ENCODE measurements around the gene GPR39.

The GPR39 gene

GRCh38 chr2:132484144-132484543 is 67.5 kb downstream of the GPR39 start:
- Histone ChIP-seq H3K27me3 (ENCODE audit: control insufficient read depth in 2 of 2, insufficient read depth in 2 of 2, low read length in 2 of 2) (no peaks in the 10 kb centered on the region), H3K4me3 (ENCODE audit: low read length in 2 of 2) (no peak overlapping the region), H3K9ac (ENCODE audit: low read depth in 1 of 2, low read length in 2 of 2) (no peak overlapping the region), H3K36me3 (ENCODE audit: control insufficient read depth in 2 of 2, insufficient read depth in 2 of 2, low read length in 2 of 2) (no peaks in the 10 kb centered on the region), H3K27ac (ENCODE audit: low read depth in 2 of 2, low read length in 2 of 2) (no peak overlapping the region), H3K9me3 (ENCODE audit: control insufficient read depth in 2 of 2, low read length in 2 of 2) (peaks cover 0 to 1% of the 10 kb centered on the region in 2 donors), H3K4me1 (ENCODE audit: control insufficient read depth in 2 of 2, insufficient read depth in 2 of 2, low read length in 2 of 2) (no peaks in the 10 kb centered on the region)

GRCh38 chr2:132488491-132488890 is 71.9 kb downstream of the GPR39 start:
- H3K4me1 ChIP-seq (ENCODE audit: control insufficient read depth in 2 of 2, insufficient read depth in 2 of 2, low read length in 2 of 2): no peaks in the 10 kb centered on the region
- H3K9me3 ChIP-seq (ENCODE audit: control insufficient read depth in 2 of 2, low read length in 2 of 2): no peaks in the 10 kb centered on the region
- no peaks in the 10 kb centered on the region for H3K27me3 ChIP-seq (ENCODE audit: control insufficient read depth in 2 of 2, insufficient read depth in 2 of 2, low read length in 2 of 2)
- H3K36me3 ChIP-seq (ENCODE audit: control insufficient read depth in 2 of 2, insufficient read depth in 2 of 2, low read length in 2 of 2): no peaks in the 10 kb centered on the region
- H3K27ac ChIP-seq (ENCODE audit: low read depth in 2 of 2, low read length in 2 of 2): no peak overlapping the region
- H3K4me3 ChIP-seq (ENCODE audit: low read length in 2 of 2): no peak overlapping the region
- H3K9ac ChIP-seq (ENCODE audit: low read depth in 1 of 2, low read length in 2 of 2): no peak overlapping the region

DNA sequence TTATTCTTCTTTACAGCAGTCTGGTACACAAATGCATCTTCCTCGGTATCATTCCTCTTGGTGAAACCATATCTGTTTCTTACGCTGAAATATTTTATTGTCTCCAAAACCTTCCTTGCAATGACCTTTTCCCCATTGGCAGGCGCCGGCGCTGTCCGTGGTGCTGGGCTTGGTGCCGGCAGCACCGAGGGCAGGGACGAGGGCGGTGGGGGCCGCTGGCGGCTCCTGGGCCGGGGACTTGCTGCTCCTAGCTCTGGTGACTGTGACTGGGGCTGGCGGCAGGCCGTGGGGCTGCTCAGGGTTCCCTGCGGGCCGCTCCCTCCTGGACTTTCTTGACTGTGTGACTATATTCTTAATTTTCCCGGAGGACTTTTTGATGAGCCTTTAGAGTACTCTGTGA is 72.5 kb downstream of the GPR39 start:
- no peaks in the 10 kb centered on the region for H3K27me3 ChIP-seq (ENCODE audit: control insufficient read depth in 2 of 2, insufficient read depth in 2 of 2, low read length in 2 of 2)
- no peaks in the 10 kb centered on the region for H3K9me3 ChIP-seq (ENCODE audit: control insufficient read depth in 2 of 2, low read length in 2 of 2)
- no peak overlapping the region for H3K9ac ChIP-seq (ENCODE audit: low read depth in 1 of 2, low read length in 2 of 2)
- no peaks in the 10 kb centered on the region for H3K36me3 ChIP-seq (ENCODE audit: control insufficient read depth in 2 of 2, insufficient read depth in 2 of 2, low read length in 2 of 2)
- no peak overlapping the region for H3K27ac ChIP-seq (ENCODE audit: low read depth in 2 of 2, low read length in 2 of 2)
- H3K4me1 ChIP-seq (ENCODE audit: control insufficient read depth in 2 of 2, insufficient read depth in 2 of 2, low read length in 2 of 2): no peaks in the 10 kb centered on the region
- no peak overlapping the region for H3K4me3 ChIP-seq (ENCODE audit: low read length in 2 of 2)

DNA sequence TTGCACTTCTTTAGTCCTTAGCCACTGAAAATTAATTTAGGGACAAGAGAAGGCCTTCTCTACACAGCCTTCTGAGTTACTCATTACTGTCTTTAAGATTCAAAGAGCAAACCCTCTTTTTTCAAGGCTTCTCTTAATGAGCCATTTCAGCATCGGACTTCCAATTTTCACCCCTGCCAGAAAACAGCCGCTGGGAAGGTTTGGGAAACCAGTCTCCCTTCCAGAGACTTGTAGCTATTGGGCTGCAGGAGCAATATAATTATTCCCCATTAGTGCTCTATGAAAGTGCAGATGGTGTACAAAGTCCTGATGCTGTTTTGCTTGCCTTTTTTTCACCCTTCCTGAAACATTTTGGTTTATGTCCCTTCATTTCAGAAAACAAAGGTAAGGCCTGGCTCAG is 79.3 kb downstream of the GPR39 start:
- Histone ChIP-seq H3K4me3 (ENCODE audit: low read length in 2 of 2) (no peak overlapping the region), H3K9ac (ENCODE audit: low read depth in 1 of 2, low read length in 2 of 2) (no peak overlapping the region), H3K4me1 (ENCODE audit: control insufficient read depth in 2 of 2, insufficient read depth in 2 of 2, low read length in 2 of 2) (no peaks in the 10 kb centered on the region), H3K27me3 (ENCODE audit: control insufficient read depth in 2 of 2, insufficient read depth in 2 of 2, low read length in 2 of 2) (no peaks in the 10 kb centered on the region), H3K27ac (ENCODE audit: low read depth in 2 of 2, low read length in 2 of 2) (no peak overlapping the region), H3K36me3 (ENCODE audit: control insufficient read depth in 2 of 2, insufficient read depth in 2 of 2, low read length in 2 of 2) (no peaks in the 10 kb centered on the region), H3K9me3 (ENCODE audit: control insufficient read depth in 2 of 2, low read length in 2 of 2) (no peaks in the 10 kb centered on the region)

DNA sequence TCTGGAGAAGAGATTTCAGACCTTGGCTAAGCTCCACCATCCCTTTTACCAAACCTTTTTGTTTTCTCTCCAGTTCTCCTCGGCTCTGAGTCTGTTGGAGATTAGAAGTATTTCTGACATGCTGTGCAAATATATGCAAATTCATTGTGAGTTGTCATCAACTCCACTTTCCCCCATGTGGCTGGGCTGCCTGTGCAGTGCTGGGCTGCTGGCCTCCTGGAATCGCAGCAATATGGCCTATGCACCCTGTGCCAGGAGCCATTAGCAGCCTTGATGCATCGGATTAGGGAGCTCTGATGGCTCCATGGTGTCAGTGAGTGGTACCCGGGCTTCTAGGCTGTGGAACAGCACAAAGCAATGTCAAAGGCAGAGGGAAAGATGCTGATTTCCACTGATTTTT is 80.0 kb downstream of the GPR39 start:
- H3K4me3 ChIP-seq (ENCODE audit: low read length in 2 of 2): no peak overlapping the region

GRCh38 chr2:132497591-132497990 is 81.0 kb downstream of the GPR39 start:
- H3K4me3 ChIP-seq (ENCODE audit: low read length in 2 of 2): no peak overlapping the region
- no peaks in the 10 kb centered on the region for H3K27me3 ChIP-seq (ENCODE audit: control insufficient read depth in 2 of 2, insufficient read depth in 2 of 2, low read length in 2 of 2)
- no peak overlapping the region for H3K27ac ChIP-seq (ENCODE audit: low read depth in 2 of 2, low read length in 2 of 2)
- H3K9ac ChIP-seq (ENCODE audit: low read depth in 1 of 2, low read length in 2 of 2): no peak overlapping the region
- no peaks in the 10 kb centered on the region for H3K4me1 ChIP-seq (ENCODE audit: control insufficient read depth in 2 of 2, insufficient read depth in 2 of 2, low read length in 2 of 2)
- H3K9me3 ChIP-seq (ENCODE audit: control insufficient read depth in 2 of 2, low read length in 2 of 2): no peaks in the 10 kb centered on the region
- no peaks in the 10 kb centered on the region for H3K36me3 ChIP-seq (ENCODE audit: control insufficient read depth in 2 of 2, insufficient read depth in 2 of 2, low read length in 2 of 2)

More for the DNA sequence above, 80.0 kb downstream of the GPR39 start:
- Histone ChIP-seq H3K36me3 (ENCODE audit: control insufficient read depth in 2 of 2, insufficient read depth in 2 of 2, low read length in 2 of 2) (no peaks in the 10 kb centered on the region), H3K27ac (ENCODE audit: low read depth in 2 of 2, low read length in 2 of 2) (no peak overlapping the region), H3K9me3 (ENCODE audit: control insufficient read depth in 2 of 2, low read length in 2 of 2) (no peaks in the 10 kb centered on the region), H3K27me3 (ENCODE audit: control insufficient read depth in 2 of 2, insufficient read depth in 2 of 2, low read length in 2 of 2) (no peaks in the 10 kb centered on the region), H3K4me1 (ENCODE audit: control insufficient read depth in 2 of 2, insufficient read depth in 2 of 2, low read length in 2 of 2) (no peaks in the 10 kb centered on the region), H3K9ac (ENCODE audit: low read depth in 1 of 2, low read length in 2 of 2) (no peak overlapping the region)

DNA sequence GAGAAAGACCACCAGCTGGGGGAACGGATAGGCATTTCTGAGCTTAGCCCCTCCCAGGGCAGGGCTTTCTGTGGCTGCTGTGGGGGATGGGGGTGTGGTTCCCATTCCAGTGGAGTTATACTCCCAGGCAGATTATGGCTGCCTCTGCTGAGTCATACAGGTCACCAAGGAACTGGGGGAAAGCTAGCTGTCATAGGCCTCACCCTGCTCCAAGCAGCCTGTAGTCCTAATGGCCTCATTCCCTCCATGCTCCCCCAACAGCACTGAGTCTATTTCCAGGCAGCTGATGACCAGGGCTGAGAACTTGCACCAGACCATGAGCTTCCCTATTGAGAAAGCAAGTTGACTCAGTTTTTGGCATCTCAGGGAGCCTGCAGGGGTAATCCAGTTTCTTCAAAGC is 87.1 kb downstream of the GPR39 start:
- H3K9ac ChIP-seq (ENCODE audit: low read depth in 1 of 2, low read length in 2 of 2): no peak overlapping the region

GRCh38 chr2:132515010-132515409 is 98.4 kb downstream of the GPR39 start:
- Histone ChIP-seq H3K4me3 (ENCODE audit: low read length in 2 of 2) (no peak overlapping the region), H3K27me3 (ENCODE audit: control insufficient read depth in 2 of 2, insufficient read depth in 2 of 2, low read length in 2 of 2) (no peaks in the 10 kb centered on the region), H3K36me3 (ENCODE audit: control insufficient read depth in 2 of 2, insufficient read depth in 2 of 2, low read length in 2 of 2) (no peaks in the 10 kb centered on the region), H3K9ac (ENCODE audit: low read depth in 1 of 2, low read length in 2 of 2) (no peak overlapping the region), H3K4me1 (ENCODE audit: control insufficient read depth in 2 of 2, insufficient read depth in 2 of 2, low read length in 2 of 2) (no peaks in the 10 kb centered on the region), H3K9me3 (ENCODE audit: control insufficient read depth in 2 of 2, low read length in 2 of 2) (no peaks in the 10 kb centered on the region), H3K27ac (ENCODE audit: low read depth in 2 of 2, low read length in 2 of 2) (no peak overlapping the region)

More for the DNA sequence above, 87.1 kb downstream of the GPR39 start:
- H3K27ac ChIP-seq (ENCODE audit: low read depth in 2 of 2, low read length in 2 of 2): no peak overlapping the region
- no peaks in the 10 kb centered on the region for H3K4me1 ChIP-seq (ENCODE audit: control insufficient read depth in 2 of 2, insufficient read depth in 2 of 2, low read length in 2 of 2)
- no peaks in the 10 kb centered on the region for H3K27me3 ChIP-seq (ENCODE audit: control insufficient read depth in 2 of 2, insufficient read depth in 2 of 2, low read length in 2 of 2)
- no peak overlapping the region for H3K4me3 ChIP-seq (ENCODE audit: low read length in 2 of 2)
- H3K9me3 ChIP-seq (ENCODE audit: control insufficient read depth in 2 of 2, low read length in 2 of 2): no peaks in the 10 kb centered on the region
- H3K36me3 ChIP-seq (ENCODE audit: control insufficient read depth in 2 of 2, insufficient read depth in 2 of 2, low read length in 2 of 2): no peaks in the 10 kb centered on the region

DNA sequence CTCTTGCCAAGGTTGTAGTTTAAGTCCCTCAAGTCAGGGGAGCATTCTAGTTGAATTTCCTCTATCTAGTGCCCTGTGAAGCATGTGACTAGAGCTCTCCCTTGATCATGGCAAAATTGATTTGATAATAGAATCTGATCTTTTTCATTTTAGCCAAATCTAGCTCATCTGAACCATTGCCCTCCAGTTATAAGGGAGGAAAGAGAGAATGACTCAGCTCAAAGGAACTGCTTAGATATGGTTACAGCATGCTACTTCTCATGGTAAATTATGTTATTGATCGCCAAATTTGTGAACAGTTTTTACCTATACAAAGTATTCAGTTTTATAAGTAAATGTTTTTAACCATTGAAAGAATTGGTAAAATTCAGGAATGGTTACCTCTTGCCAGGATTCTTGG is 100.8 kb downstream of the GPR39 start:
- Histone ChIP-seq H3K36me3 (ENCODE audit: control insufficient read depth in 2 of 2, insufficient read depth in 2 of 2, low read length in 2 of 2) (no peaks in the 10 kb centered on the region), H3K4me1 (ENCODE audit: control insufficient read depth in 2 of 2, insufficient read depth in 2 of 2, low read length in 2 of 2) (no peaks in the 10 kb centered on the region), H3K9ac (ENCODE audit: low read depth in 1 of 2, low read length in 2 of 2) (no peak overlapping the region), H3K9me3 (ENCODE audit: control insufficient read depth in 2 of 2, low read length in 2 of 2) (no peaks in the 10 kb centered on the region), H3K27me3 (ENCODE audit: control insufficient read depth in 2 of 2, insufficient read depth in 2 of 2, low read length in 2 of 2) (no peaks in the 10 kb centered on the region), H3K27ac (ENCODE audit: low read depth in 2 of 2, low read length in 2 of 2) (no peak overlapping the region), H3K4me3 (ENCODE audit: low read length in 2 of 2) (no peak overlapping the region)

- no peaks in the 10 kb centered on the region for H3K4me1 ChIP-seq (ENCODE audit: control insufficient read depth in 2 of 2, insufficient read depth in 2 of 2, low read length in 2 of 2)
- H3K27ac ChIP-seq (ENCODE audit: low read depth in 2 of 2, low read length in 2 of 2): no peak overlapping the region
- no peaks in the 10 kb centered on the region for H3K27me3 ChIP-seq (ENCODE audit: control insufficient read depth in 2 of 2, insufficient read depth in 2 of 2, low read length in 2 of 2)
- no peak overlapping the region for H3K9ac ChIP-seq (ENCODE audit: low read depth in 1 of 2, low read length in 2 of 2)
- no peaks in the 10 kb centered on the region for H3K36me3 ChIP-seq (ENCODE audit: control insufficient read depth in 2 of 2, insufficient read depth in 2 of 2, low read length in 2 of 2)
- H3K9me3 ChIP-seq (ENCODE audit: control insufficient read depth in 2 of 2, low read length in 2 of 2): no peaks in the 10 kb centered on the region
- no peak overlapping the region for H3K4me3 ChIP-seq (ENCODE audit: low read length in 2 of 2)
Observed at GRCh38 chr2:132518302-132518701, 101.7 kb downstream of the GPR39 start.

- H3K36me3 ChIP-seq (ENCODE audit: control insufficient read depth in 2 of 2, insufficient read depth in 2 of 2, low read length in 2 of 2): no peaks in the 10 kb centered on the region
- no peak overlapping the region for H3K27ac ChIP-seq (ENCODE audit: low read depth in 2 of 2, low read length in 2 of 2)
- H3K4me3 ChIP-seq (ENCODE audit: low read length in 2 of 2): no peak overlapping the region
- no peaks in the 10 kb centered on the region for H3K4me1 ChIP-seq (ENCODE audit: control insufficient read depth in 2 of 2, insufficient read depth in 2 of 2, low read length in 2 of 2)
- H3K9ac ChIP-seq (ENCODE audit: low read depth in 1 of 2, low read length in 2 of 2): no peak overlapping the region
- H3K9me3 ChIP-seq (ENCODE audit: control insufficient read depth in 2 of 2, low read length in 2 of 2): no peaks in the 10 kb centered on the region
- H3K27me3 ChIP-seq (ENCODE audit: control insufficient read depth in 2 of 2, insufficient read depth in 2 of 2, low read length in 2 of 2): no peaks in the 10 kb centered on the region
Observed at GRCh38 chr2:132519566-132519965, 103.0 kb downstream of the GPR39 start.
